HG02884 (cell line): ENCODE data around the gene CYP46A1.
"Not testable (repeated sequence)": the region's sequence is repeated elsewhere in the genome, so short reads cannot be mapped to it uniquely, and the experiment has no call there.

Source experiments
- ATAC-seq: cut with Tn5 transposase; IDR thresholded peaks from one replicate; pipeline ENCODE4 v1.9.1; 2021; ENCODE audit warnings: mild to moderate bottlenecking, moderate library complexity; ENCODE audit not compliant: unreplicated experiment

Gene CYP46A1

DNA sequence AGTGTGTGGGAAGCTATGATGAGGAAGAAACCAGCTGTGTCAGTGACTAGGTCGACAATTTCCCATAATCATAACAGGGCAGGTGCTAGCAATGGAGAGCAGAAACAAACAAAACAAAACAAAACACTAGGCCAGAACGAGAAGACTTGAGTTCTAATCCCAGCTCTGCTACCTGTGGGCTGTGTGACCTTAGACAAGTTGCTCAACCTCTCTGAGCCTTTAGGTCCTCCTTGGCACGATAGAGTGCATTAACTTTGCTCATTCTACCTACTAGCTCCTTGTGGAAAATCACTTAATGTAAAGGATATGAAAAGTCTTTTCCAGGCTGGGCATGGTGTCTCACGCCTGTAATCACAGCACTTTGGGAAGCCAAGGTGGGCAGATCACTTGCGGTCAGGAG is 27.9 kb upstream of the CYP46A1 start:
- no peak for ATAC-seq

DNA sequence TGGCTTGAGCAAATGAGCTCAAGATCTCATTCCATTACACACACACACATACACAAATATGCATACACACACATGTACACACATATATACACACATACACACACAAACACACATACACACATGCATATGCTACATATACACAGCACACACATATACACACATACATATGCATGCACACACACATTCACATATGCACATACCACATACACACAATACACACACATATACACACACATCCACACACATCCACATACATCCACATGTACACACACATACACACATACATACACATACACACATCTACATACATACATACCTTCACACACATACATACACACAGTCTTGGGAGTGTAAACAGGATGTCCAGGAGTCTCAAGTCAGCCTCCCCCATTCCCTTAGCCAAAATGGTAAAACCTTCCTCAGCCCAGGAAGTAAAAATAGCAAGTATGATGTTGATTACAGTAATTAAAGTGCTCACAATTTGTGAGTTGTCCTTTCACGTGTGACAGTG is 26.4 kb upstream of the CYP46A1 start:
- no peak for ATAC-seq

GRCh38 chr14:99658218-99658845 is 25.8 kb upstream of the CYP46A1 start:
- ATAC-seq, result no peak

DNA sequence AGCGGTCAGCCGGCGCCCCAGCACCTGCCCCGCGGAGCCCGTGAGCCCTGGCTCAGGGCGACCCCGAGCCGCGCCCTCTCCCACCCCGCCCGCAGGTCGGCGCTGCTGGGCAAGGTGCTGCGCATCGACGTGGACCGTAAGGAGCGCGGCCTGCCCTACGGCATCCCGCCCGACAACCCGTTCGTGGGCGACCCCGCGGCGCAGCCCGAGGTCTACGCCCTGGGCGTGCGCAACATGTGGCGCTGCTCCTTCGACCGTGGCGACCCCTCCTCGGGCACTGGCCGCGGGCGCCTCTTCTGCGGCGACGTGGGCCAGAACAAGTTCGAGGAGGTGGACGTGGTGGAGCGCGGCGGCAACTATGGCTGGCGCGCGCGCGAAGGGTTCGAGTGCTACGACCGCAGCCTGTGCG is 24.8 kb upstream of the CYP46A1 start:
- no peak for ATAC-seq

GRCh38 chr14:99660006-99660566 is 24.0 kb upstream of the CYP46A1 start:
- no peak for ATAC-seq

GRCh38 chr14:99660794-99661193 is 23.3 kb upstream of the CYP46A1 start:
- no peak for ATAC-seq

DNA sequence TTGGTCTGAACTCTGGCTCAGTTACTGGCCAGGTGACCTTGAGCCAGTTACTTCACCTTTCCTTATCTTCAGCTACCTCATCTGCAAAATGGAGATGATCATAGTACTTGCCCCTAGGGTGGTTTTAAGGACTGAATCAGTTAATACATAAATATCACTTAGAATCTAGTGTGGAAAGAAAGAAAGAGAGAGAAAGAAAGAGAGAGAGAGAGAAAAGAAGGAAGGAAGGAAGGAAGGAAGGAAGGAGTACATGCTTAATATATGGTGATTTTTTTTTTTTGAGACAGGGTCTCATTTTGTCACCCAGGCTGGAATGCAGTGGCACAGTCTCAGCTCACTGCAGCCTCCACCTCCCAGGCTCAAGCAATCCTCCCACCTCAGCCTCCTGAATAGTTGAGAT is 22.9 kb upstream of the CYP46A1 start:
- ATAC-seq, result not testable (repeated sequence)

- no peak for ATAC-seq
These were observed 21.3 kb upstream of the CYP46A1 start for GRCh38 chr14:99662846-99663245.

- no peak for ATAC-seq
These were observed 20.6 kb upstream of the CYP46A1 start for GRCh38 chr14:99663386-99664057.

DNA sequence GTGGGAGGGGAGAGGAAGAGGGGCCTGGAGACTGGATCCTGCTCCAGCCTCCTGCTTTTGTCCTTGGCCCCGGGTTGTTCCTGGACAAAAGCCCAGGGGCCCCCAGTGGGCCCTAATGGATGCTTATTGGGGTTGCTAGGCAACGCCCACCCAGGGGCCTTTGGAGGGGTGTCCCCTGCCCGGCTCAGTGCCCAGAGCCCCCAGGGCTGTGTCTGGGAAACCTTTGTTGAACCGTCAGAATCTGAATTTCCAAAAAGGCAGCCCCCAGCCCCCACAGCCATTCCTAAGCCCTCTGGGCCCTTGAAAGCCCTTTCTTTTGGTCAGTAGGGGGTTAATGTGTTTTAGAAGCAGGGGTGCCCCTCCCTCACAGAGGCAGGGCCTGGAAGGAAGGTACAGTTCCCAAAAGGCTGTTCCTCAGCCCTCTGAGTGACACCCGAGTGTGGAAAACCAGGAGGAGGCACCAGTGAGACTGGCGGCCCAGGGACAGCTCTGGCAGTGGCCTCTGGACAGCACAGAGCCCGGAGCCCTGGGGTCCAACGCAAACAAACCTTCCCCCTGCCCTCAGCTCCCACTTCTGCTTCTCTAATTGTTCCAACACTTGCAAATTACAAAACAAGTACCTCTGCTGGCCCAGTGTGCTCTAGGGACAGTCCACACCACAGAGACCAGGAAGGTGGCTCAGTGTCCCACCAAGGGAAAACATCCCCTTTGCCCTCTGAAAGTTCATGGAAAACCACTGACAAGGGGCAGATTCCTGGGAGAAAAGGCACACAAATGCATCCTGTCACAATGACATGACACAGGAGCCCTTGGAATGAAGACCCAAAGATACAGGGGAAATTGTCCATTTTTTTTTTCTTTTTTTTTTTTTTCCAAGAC is 19.8 kb upstream of the CYP46A1 start:
- ATAC-seq, result no peak

GRCh38 chr14:99664937-99665273 is 19.2 kb upstream of the CYP46A1 start:
- ATAC-seq, result no peak

DNA sequence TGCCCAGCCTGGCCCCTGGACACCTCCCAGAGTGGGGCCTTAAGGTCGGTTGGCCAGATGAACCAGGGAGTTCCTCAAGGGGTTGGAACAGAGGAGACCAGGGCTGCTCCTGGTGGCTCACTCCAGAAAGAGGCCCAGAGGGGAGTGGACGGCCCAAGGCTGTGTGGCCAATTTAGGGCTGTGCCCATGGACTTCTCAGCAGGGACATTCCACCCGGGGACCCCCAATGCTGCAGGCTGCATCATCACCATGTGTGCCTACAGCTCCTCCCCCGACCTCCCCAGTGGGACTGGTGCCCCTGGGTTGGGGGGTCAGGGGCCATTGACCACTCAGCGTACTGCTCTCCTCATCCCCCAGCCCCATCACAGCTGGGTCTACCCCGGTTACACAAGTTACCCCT is 17.6 kb upstream of the CYP46A1 start:
- no peak for ATAC-seq

DNA sequence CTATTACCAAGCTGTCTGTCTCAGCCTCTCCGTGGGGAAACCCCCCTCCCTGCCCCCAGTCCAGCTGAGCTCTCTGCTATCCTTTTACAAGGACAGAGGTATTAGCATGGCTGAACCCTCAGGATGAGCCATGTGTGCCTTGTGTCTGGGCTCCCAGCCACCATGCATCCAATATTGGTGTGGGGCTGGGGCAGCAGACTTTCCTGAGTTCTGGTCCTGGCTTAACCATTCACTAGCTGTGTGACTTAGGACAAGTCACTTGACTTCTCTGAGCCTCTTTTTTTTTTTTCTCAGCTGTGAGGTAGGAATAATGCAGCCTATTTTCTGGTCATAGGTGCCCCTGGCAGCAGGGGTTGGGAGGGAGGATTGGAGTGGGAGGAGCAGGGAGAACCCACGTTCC is 17.1 kb upstream of the CYP46A1 start:
- ATAC-seq, result no peak

DNA sequence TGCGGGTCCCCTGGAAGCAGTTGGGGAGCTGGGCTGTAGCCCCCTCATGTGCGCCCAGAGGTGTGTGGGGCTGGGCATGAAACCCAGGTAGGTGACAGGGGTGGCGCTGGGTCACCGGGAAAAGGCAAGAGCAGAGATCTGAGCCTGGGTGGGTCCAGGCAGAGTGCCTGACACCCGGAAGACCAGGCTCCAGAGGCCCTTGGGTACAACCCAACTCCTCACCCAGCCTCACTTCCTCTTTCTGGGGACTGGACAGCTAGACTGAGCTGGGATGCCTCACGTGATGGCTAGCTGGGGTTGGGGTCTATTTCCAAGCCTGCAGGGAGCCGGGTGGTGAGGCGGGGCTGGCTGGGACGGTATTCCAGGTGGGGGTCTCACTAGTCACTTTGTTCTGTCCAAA is 16.3 kb upstream of the CYP46A1 start:
- ATAC-seq, result no peak

DNA sequence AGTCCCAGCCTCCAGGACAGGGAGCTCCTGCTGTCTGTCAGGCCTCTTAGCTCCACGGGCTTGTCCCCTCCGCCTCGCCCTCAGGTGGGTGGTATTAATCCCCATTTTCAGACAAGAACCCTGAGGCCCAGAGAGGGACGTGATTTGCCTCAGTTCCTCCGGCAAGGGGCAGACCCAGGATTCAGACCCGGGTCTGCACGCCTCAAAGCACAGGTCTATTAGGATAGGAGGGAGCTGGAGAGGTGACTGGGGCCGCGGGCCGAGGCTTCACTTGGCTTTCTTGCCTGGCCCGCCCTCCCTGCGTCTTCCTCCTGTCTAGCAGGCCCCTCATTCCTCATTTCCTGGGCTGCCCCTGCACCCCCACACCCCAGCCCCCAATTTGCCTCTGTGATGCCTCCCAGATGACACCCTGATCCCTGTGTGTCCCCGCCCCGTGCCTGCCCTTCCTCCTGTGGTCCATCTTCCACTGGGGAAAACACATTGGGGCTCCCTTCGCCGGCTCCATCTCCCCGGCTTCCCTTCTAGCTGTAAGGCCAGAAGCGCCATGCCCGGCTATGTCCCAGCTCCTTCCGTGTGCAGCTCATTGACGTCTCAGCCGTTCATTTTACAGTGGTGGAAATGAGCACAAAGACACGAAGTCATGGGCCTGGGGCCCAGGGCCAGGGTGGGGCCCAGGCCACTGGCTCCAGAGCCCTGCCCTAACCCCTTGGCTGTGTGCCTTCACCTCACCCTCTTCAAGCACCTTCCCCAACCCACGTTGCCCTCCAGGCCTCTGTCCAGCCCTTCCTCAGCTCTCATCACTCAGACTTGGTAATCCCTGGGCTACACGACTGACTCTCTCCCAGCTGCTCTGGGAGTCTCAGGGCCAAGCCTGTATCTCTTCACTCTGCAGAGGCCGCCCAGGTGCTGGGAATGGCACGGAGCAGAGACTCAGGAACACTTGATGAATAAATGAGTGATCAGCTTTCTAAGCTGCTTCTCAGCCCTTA is 15.5 kb upstream of the CYP46A1 start:
- ATAC-seq, result no peak

DNA sequence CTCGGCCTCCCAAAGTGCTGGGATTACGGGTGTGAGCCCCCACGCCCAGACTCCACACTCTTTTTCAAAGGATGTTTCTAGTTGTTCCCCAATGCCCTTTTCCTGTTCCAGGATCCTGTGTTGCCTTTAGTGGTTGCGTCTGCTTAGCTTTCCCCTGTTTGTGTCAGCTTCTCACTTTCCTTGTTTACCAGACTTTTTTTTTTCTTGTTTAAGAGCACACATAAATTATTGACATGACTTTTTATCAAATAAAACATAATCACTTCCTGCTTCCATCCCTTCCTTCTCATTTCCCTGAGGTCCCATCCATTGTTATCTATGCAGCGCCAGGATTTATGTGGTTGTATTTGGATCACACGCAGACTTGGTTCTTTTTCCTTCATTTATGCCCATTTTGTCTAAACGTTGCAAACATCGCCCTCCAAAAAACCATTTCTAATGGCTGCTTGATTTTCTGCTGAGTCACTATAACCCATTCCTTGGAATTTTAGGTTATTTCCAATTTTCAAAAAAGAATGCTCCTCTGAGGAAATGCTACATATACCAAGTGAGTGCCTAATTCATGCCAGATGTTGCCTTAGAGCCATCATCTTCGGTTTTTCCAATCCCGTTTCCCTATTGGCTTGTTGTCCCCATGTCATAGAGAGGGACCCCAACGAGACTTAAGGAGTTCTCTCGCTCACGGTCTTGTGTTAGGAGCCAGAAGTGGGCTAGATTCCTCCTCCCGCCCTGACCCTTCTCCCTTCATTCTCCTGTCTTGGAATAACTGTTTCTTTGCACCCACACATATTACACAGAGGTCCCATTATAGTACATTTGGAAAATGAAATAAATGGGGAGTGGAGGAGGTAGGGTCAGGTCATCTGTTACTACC is 13.5 kb upstream of the CYP46A1 start:
- ATAC-seq, result no peak

DNA sequence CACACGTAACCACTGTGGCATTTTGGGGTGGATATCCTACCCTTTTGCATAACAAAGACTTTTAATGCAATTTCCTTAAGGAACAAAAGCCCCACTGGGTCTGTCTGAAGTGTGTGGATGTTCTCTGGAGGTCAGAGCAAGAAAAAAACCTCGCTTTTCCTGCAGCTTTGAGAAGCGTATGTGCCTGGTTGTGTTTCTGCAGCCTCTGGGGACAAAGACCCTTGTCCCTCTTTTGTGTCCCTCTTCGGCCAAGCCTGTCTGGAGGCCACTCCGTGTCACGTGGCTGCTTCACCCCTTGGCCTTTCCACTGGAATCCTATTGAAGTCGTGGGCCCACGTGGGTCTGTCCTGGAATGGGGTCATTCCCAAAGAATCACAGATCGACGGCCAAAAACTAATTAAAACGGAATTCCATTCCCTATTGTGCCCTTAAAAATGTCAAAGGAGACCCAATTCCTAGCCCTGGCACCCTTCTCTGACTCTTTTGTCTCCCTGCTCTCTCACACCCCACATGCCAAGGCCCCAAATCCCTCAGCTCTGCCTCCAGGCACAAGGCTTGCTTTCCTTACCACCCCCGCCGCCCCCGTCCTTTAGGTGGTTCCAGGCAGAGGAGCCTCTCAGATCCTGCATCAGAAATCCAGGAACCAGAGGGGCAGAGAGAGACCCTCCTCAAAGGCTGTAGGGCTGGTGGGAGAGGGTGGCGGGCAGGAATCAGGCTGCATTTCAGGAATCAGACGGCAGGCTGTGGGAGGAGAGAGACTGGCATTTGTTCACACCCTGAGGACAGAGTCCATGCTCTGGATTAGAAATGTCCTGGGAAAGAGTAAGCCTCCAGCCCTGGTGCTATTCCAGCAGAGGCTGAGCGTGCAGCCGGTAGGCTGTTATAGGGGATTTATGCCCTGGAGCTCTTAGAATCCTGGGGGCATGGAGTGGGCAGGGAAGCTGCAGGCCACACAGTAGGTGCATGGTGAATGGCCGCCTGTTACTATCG is 12.6 kb upstream of the CYP46A1 start:
- ATAC-seq, result no peak
